Measurements from ENCODE around the gene IQGAP1.

The IQGAP1 gene

DNA sequence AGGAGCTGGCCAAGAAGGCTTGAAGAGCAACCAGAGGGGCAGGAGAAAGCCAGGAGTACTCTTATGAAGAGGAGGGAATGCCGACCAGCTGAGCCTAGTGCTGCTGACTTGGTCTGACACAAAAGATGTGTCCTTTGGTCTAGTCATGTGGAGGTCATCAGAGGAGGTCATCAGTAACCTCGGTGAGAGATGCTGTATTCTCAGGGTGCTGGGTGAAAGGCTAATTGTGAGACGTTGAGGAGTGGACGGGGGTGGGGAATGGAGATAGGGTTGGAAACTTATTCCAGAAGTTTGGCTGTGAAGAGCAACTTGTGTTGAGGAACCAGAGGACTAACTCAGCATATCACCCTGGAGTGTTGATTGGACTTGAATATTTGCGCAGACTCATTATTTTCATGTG lies 147.2 kb downstream of the IQGAP1 start:
- DNase-seq, result no peak

DNA sequence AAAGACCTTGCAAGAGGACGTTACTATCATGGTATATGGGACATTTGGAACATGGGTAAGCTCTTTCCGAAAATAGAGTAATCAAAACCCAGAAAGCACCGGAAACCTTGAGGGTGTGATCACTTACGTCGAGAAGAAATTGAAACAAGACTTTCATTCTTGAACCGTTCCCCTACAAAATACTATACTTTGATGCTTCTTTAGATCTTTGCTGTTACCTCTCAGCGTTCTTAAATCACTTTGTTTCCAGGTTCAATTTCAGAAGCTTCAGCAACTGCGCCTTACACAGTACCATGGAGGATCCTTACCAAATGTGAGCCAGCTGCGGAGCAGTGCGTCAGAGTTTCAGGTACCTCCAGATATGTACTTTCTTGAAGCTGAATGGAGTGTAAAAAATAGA lies 151.7 kb downstream of the IQGAP1 start:
- peak; percentile 42 for DNase-seq

DNA sequence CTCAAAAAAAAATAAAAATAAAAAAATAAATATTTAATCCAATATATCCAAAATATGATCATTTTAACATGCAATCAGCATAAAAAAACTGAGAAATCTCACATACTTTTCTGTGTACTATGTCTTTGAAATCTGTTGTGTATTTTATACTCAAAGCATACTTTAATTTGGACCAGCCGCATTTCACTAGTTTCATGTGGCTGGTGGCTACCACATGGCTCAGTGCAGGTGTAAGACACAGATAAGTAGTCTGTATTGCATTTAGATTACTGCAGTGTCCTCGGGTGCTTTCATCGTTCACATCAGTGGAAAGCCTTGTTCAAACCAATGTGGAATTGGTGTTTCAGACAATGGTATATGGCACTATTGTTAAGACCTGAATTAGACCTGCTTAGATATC lies 152.7 kb downstream of the IQGAP1 start:
- DNase-seq, result no peak

DNA sequence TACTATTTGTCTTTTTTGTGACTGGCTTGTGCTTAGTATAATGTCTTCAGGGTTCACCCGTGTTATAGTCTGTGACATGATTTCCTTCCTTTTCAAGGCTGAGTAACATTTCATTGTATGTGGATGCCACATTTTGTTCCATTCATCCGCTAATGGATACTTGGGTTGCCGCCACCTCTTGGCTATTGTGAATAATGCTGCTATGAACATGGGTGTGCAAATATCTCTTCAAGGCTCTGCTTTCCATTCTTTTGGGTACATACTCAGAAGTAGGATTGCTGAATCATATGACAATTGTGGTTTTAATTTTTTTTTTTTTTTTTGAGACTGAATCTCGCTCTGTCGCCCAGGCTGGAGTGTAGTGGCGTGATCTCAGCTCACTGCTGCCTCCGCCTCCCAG lies 157.1 kb downstream of the IQGAP1 start:
- no peak for DNase-seq

DNA sequence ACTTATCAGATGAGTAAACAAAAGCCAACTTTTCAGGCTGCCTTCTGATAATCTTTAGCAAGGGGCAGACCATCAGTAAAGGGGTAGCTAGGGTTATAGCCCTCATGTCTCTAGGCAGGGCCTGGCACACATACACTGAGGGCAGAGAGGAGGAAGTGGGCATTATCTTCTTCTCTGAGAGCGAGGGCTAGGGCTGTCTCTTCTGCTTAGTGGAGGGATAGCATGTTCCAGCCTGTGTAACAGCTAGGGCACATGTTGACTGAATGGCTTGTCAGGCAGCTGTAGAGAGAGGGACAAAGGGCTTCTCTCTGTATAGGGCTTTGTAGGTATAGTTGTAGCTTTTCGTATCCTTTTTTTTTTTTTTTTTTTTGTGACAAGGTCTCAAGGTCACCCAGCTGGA lies 159.5 kb downstream of the IQGAP1 start:
- DNase-seq, result no peak

DNA sequence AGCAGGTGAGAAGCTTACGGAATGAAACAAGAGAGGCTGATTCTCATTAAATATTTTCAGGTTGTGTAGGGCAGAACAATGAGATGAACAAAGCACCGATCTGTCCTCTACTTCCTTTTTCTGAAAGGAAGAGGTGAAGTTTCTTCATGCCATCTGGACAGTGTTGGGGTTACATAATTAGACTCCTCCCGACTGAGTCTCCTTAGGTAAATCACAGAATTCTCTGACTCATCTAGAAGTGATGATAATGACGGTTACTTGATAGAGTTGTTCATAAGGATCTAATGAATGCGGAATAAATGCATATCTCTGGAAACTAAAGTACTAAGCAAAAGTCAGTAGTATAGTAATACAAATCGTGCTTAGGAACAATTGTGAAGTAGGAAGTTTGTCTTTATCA lies 162.9 kb downstream of the IQGAP1 start:
- DNase-seq, result no peak

Data from activated naive CD4-positive, alpha-beta T cell treated with Interleukin-2 at 50 U/mL for 16 hours (primary cell).